Measurements from ENCODE around the gene TMEM127.

The TMEM127 gene

DNA sequence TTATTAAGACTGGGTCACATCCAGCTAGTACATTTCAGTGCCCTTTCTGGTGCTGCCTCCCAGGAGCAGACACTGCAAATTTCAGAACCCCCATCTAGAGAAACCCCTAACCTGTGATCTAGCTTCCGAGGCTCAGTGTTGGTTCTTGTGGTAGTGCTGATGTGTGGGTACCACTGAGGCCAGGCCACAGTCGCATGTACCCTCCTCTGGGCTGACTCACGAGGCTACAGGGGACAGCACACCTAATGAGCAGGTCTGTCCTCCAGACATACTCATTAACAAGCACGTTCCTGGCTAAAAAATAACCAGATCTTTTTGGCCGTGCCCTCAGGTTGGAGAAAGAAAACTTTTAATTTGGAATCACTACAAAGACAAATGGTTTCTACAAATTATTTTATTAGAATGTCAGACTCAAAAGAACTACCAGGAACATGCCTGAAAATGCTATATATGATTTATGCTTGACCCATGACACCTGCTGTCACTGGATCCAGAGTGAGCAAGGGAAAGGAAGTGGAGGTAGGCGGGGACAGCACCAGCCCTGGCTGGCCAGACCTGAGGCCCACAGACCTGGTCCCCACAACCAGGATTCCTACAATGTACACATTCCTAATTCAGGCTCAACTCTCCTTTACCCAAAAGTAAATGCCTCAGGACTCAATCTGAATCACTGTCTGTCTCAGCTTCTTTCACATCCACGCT is 8.7 kb upstream of the TMEM127 start:
- no peak overlapping the region for H3K4me3 ChIP-seq (ENCODE audit: control insufficient read depth, low read depth, low read length)
- TF ChIP-seq, protein P1, sequence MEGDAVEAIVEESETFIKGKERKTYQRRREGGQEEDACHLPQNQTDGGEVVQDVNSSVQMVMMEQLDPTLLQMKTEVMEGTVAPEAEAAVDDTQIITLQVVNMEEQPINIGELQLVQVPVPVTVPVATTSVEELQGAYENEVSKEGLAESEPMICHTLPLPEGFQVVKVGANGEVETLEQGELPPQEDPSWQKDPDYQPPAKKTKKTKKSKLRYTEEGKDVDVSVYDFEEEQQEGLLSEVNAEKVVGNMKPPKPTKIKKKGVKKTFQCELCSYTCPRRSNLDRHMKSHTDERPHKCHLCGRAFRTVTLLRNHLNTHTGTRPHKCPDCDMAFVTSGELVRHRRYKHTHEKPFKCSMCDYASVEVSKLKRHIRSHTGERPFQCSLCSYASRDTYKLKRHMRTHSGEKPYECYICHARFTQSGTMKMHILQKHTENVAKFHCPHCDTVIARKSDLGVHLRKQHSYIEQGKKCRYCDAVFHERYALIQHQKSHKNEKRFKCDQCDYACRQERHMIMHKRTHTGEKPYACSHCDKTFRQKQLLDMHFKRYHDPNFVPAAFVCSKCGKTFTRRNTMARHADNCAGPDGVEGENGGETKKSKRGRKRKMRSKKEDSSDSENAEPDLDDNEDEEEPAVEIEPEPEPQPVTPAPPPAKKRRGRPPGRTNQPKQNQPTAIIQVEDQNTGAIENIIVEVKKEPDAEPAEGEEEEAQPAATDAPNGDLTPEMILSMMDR (conservative IDR thresholded peaks at IDR 0.05; ENCODE audit: control insufficient read depth, insufficient read depth, low read depth, low read length): no peak
- no peak for DNase-seq (ENCODE audit: low read depth)

DNA sequence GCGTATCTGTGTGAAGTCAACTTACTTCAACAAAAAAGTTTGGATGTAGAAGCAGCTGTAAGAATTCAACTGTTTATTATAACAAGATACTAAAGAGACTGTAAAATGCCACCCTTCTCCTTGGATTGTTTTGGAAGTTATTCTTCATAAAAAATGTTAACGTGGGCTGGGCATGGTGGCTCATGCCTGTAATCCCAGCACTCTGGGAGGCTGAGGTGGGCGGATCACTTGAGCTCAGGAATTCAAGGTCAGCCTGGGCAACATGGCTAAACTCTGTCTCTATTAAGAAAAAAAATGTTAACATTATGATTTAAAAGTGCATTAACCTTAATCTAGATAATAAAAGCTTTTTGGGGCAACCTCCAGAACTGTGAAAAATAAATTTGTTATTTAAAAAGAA is 8.0 kb upstream of the TMEM127 start:
- DNase-seq (ENCODE audit: low read depth): no peak
- H3K4me3 ChIP-seq (ENCODE audit: control insufficient read depth, low read depth, low read length): no peak overlapping the region
- TF ChIP-seq, protein P1 (conservative IDR thresholded peaks at IDR 0.05; ENCODE audit: control insufficient read depth, insufficient read depth, low read depth, low read length): no peak

DNA sequence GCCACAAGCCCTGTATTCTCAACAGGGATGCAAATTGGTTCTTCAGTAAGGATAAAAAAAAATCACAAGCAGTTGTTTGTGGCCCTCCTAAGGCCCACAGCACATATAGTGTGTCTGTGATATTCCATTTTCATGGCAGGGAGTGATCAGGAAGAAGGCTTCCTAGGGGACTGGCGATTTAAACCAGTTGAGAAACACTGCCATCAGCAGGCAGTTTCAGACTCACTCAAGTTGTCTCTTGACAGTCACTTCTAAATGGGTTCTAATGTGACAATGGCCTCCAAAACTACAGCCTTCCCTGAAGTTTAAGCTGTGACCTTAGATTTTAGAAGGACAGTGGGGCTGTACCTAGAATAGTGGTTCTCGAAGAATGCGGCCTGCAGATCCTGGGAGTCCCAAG is 6.2 kb upstream of the TMEM127 start:
- TF ChIP-seq, protein P1 (conservative IDR thresholded peaks at IDR 0.05; ENCODE audit: control insufficient read depth, insufficient read depth, low read depth, low read length): no peak
- H3K4me3 ChIP-seq (ENCODE audit: control insufficient read depth, low read depth, low read length): no peak overlapping the region
- DNase-seq (ENCODE audit: low read depth): no peak

DNA sequence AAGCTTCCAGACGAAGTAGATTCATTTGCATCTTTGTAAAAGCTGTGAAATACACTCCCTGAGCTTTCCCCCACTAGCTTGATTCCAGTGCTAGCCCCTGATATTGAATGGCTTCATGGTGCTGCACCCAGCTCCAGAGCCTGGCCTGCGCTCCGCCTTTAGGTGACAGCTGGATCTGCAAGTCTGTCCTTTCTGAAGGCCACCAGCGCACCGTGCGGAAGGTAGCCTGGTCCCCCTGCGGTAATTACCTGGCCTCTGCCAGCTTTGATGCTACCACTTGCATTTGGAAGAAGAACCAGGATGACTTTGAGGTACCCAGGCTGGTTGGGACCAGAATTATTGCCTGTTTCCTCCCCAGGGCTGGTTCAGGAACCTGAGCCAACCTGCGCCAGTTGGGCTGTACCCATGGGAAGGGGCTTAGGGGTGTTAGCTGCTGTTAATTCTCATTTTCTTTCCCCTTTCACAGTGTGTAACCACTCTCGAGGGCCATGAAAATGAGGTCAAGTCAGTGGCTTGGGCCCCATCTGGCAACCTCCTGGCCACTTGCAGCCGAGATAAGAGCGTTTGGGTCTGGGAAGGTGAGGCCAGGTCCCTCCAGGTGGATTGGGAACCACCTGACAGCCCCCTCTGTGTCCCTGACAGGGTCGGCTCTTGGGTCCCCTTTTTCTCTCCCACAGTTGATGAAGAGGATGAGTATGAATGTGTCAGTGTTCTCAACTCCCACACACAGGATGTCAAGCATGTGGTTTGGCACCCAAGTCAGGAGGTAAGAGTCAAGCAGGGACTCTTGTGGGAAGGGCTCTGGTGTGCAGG is 1.6 kb upstream of the TMEM127 start:
- peak overlapping the region; percentile 95 for H3K4me3 ChIP-seq (ENCODE audit: control insufficient read depth, low read depth, low read length)
- TF ChIP-seq, protein P1 (conservative IDR thresholded peaks at IDR 0.05; ENCODE audit: control insufficient read depth, insufficient read depth, low read depth, low read length): peak; percentile 46
- DNase-seq (ENCODE audit: low read depth): peak; percentile 72

DNA sequence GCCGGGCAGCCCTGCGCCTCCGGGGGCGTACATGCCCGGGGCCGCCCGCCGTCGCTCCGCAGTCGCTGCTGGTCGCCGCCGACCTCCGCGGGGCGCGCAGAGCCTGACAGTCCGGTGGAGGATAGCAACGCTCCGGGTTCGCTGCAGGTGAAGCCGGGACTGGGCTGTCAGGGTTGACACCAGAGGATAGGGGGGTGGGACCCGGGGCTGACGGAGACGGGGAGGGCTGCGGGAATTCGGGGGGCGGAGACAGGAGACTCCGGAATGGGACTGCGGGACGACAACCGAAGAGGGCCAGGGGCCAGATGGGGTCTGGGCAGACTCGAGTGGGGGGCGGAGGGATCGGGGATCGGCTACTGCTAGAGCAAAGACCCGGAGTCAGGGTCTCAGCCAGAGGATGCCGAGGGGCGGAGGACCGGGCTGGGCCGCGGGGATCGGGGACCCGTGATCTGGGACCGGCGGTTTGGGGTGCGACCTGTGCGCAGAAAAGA is 403 bp downstream of the TMEM127 start:
- no peak for DNase-seq (ENCODE audit: low read depth)
- TF ChIP-seq, protein P1 (conservative IDR thresholded peaks at IDR 0.05; ENCODE audit: control insufficient read depth, insufficient read depth, low read depth, low read length): no peak
- H3K4me3 ChIP-seq (ENCODE audit: control insufficient read depth, low read depth, low read length): peak overlapping the region; percentile 87

DNA sequence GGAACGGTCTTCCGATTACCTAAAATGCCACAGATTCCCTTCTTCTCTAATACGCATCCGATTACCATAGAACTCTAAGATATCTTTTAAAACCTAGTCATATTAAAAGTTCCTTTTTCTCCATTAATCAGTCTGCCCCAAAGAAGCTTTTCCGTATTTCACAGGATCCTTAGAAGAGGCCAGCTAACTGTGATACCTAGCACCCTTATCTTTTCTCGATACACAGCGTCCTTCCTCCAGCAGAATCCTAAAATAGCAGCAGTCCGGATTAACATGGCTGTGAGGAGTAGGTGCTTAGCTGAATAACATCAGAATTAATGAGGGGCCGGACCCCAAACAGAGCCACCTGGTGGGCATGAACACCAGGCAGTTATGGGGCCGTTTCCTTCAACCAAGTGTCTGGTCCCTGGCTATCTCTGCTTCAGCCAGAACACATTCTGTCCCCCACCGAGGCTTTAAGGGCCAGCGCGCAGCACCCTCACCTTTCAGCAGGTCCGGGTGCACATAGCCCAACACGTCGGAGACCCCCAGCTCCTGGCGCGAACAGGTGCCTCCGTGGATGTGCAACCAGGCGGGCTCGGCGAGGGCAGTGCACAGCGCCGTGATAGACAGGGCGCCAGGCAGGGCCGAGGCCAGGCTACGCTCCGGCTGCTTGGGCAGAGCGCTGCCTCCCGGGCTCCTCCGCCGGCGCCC is 995 bp downstream of the TMEM127 start:
- peak overlapping the region; percentile 87 for H3K4me3 ChIP-seq (ENCODE audit: control insufficient read depth, low read depth, low read length)
- TF ChIP-seq, protein P1 (conservative IDR thresholded peaks at IDR 0.05; ENCODE audit: control insufficient read depth, insufficient read depth, low read depth, low read length): peak; percentile 32
- peak; percentile 28 for DNase-seq (ENCODE audit: low read depth)

Measured in fibroblast of mammary gland (primary cell).